HepG2 (cell line): Measurements from ENCODE around the gene ZNF100. TPM values are rescaled to one million over a fixed set of nuclear protein-coding genes. Genes with fewer than 3 reads are reported as not detected.

Source experiments
- ATAC-seq: fragments of 200-7000 bp; cut with Tn5 transposase; 3 replicates; pipeline ENCODE4 v1.9.1; 2020; ENCODE audit warnings: mild to moderate bottlenecking, moderate library complexity
- BruUV-seq: library from RNA; stranded (reverse); fragments of 400-500 nt; replicated peaks from 2 replicates; lab custom pipeline; 2021; lab: Mats Ljungman, UMichigan
- CTCF ChIA-PET: fragments of 300-600 bp; formaldehyde crosslinking; extraction: SDS; loops from one replicate; lab custom pipeline; 2021; ENCODE audit warnings: low total read pairs, inconsistent platforms, low intra/inter-chr PET ratio; lab: Yijun Ruan, JAX
- POLR2A ChIA-PET: fragments of 350-600 bp; sonication (Branson Sonifier 250); formaldehyde crosslinking; loops from one replicate; lab custom pipeline; 2020; ENCODE audit warnings: antibody characterized with exemption, inconsistent platforms; lab: Yijun Ruan, JAX
- DNase-seq: peaks from one replicate; pipeline ENCODE4 v3.0.0-alpha.2; 2015; ENCODE audit warnings: low spot score
- FAIRE-seq: peaks from 3 replicates; lab custom pipeline; 2011; peaks lifted over from hg19 to GRCh38; lab: Jason Lieb, UNC
- H2AFZ ChIP-seq: one replicate; pipeline ENCODE4 v1.6.1; 2011; ENCODE audit warnings: low read length, inconsistent platforms
- H3K27ac ChIP-seq: fragments of 300-600 bp; 3 replicates; pipeline ENCODE4 v1.8.0; 2011; ENCODE audit warnings: mixed run types, mild to moderate bottlenecking, mixed read lengths, low read length, inconsistent platforms; ENCODE audit not compliant: insufficient read depth; ENCODE audit errors: extremely low read length
- H3K27me3 ChIP-seq, 2 experiments: fragments of 200-600 bp in 1 of 2; 2 replicates in 1 of 2; 3 replicates in 1 of 2; pipeline versions ENCODE4 v1.6.0 to v1.8.0; 2011; ENCODE audit warnings: low read length in 2 of 2, mild to moderate bottlenecking in 2 of 2, moderate library complexity in 2 of 2, inconsistent platforms in 1 of 2; ENCODE audit not compliant: insufficient read depth in 2 of 2, control insufficient read depth in 1 of 2
- H3K36me3 ChIP-seq, 2 experiments: fragments of 200-600 bp in 1 of 2; replicated peaks in 1 of 2; 2 replicates in 1 of 2; 3 replicates in 1 of 2; pipeline versions ENCODE4 v1.5.1 to v1.8.0; 2011; ENCODE audit warnings: low read length in 2 of 2, inconsistent platforms in 1 of 2; ENCODE audit not compliant: insufficient read depth in 2 of 2, control insufficient read depth in 1 of 2
- H3K4me1 ChIP-seq: 2 replicates; pipeline ENCODE4 v1.5.1; 2012; ENCODE audit warnings: low read length, inconsistent platforms; ENCODE audit not compliant: insufficient read depth
- H3K4me2 ChIP-seq: 2 replicates; pipeline ENCODE4 v1.6.0; 2011; ENCODE audit warnings: low read depth, low read length, inconsistent platforms
- H3K4me3 ChIP-seq, 3 experiments: fragments of 200-600 bp in 1 of 3; sonication (generic), shearing (Covaris generic) in 1 of 3; replicated peaks in 1 of 3; 2 replicates each; pipeline ENCODE4 v1.5.1; 2011 to 2016; ENCODE audit warnings: low read length in 3 of 3, inconsistent platforms in 2 of 3, low read depth in 2 of 3, mild to moderate bottlenecking in 2 of 3, control low read depth in 1 of 3, mixed read lengths in 1 of 3; ENCODE audit not compliant: insufficient read depth in 1 of 3
- H3K79me2 ChIP-seq: one replicate; pipeline ENCODE4 v1.6.1; 2011; ENCODE audit warnings: low read length, inconsistent platforms; ENCODE audit not compliant: insufficient read depth
- H3K9ac ChIP-seq: 2 replicates; pipeline ENCODE4 v1.6.0; 2011; ENCODE audit warnings: mild to moderate bottlenecking, low read depth, low read length, inconsistent platforms; ENCODE audit not compliant: insufficient read depth
- H3K9me3 ChIP-seq: 2 replicates; pipeline ENCODE4 v1.5.1; 2012; ENCODE audit warnings: mild to moderate bottlenecking, low read length
- H4K20me1 ChIP-seq: 2 replicates; pipeline ENCODE4 v1.6.0; 2011; ENCODE audit warnings: inconsistent platforms, mild to moderate bottlenecking, low read length, moderate library complexity; ENCODE audit not compliant: insufficient read depth
- IRF1 ChIP-seq: sonication (generic); formaldehyde crosslinking; IDR thresholded peaks from 2 replicates; pipeline ENCODE4 v1.4.0; 2020; ENCODE audit warnings: low read depth, mild to moderate bottlenecking, missing genetic modification reagents
- PPARG ChIP-seq: conservative IDR thresholded peaks from 2 replicates; pipeline ENCODE4 v1.6.1; 2016; ENCODE audit warnings: missing biosample characterization, missing genetic modification reagents
- PRPF4 ChIP-seq: fragments of 200-400 bp; formaldehyde crosslinking; IDR thresholded peaks from 2 replicates; pipeline ENCODE4 v1.6.1; 2016; ENCODE audit warnings: low read length, low read depth; ENCODE audit not compliant: poor library complexity, severe bottlenecking
- SKI ChIP-seq: fragments of 450-650 bp; IDR thresholded peaks from one replicate; pipeline ENCODE4 v1.6.1; 2018; ENCODE audit warnings: mild to moderate bottlenecking; ENCODE audit not compliant: partially characterized antibody
- YEATS4 ChIP-seq: sonication (generic); formaldehyde crosslinking; IDR thresholded peaks from 2 replicates; pipeline ENCODE4 v1.4.0; 2020; ENCODE audit warnings: missing genetic modification reagents, borderline replicate concordance
- ZBTB20 ChIP-seq: sonication (generic); formaldehyde crosslinking; IDR thresholded peaks from 2 replicates; pipeline ENCODE4 v1.8.1; 2023; ENCODE audit warnings: missing genetic modification reagents, low read depth, mild to moderate bottlenecking, borderline replicate concordance
- ZFP37 ChIP-seq: sonication (generic); formaldehyde crosslinking; IDR thresholded peaks from 2 replicates; pipeline ENCODE4 v1.4.0; 2020; ENCODE audit warnings: missing genetic modification reagents, borderline replicate concordance
- ZNF687 ChIP-seq: sonication (generic); formaldehyde crosslinking; IDR thresholded peaks from 2 replicates; pipeline ENCODE4 v1.5.1; 2020; ENCODE audit warnings: mild to moderate bottlenecking, missing genetic modification reagents, moderate library complexity
- WGBS: methylation state at CpG from one replicate; pipeline ENCODE4 v1.1.6; 2017; ENCODE audit warnings: low lambda C conversion rate; 5-methylcytosine and 5-hydroxymethylcytosine counted together
- in situ Hi-C: cut with HindIII; loops from 2 replicates; pipeline ENCODE4 v1.10.0; 2017; ENCODE audit warnings: low pct_unique_long_range_greater_than_20kb; ENCODE audit not compliant: extremely low pct_ligation_motif_present
- intact Hi-C: fragments of 100-400 bp; cut with micrococcal nuclease; formaldehyde crosslinking; loops from one replicate; pipeline ENCODE4 v1.10.0; 2022; ENCODE audit not compliant: unreplicated experiment
- polyA plus RNA-seq, 8 experiments: library from polyadenylated mRNA; depleted of rRNA in 3 of 8; stranded (reverse) in 7 of 8; unstranded in 1 of 8; fragments of >200 nt; fragmentation: Illumina TruSeq in 4 of 8; extraction: Trizol in 4 of 8; gene quantifications; 2 replicates each; pipeline versions ENCODE4 v1.2.1 to v1.2.3, GENCODE V29; 2011 to 2016; ENCODE audit warnings: low read depth in 4 of 8, missing spikeins in 1 of 8, mixed read lengths in 1 of 8; ENCODE audit not compliant: insufficient read depth in 1 of 8
- total RNA-seq, 5 experiments: library from RNA; depleted of rRNA; stranded (reverse); fragments of >200 nt; fragmentation: Illumina TruSeq; extraction: Trizol; gene quantifications; 2 replicates each; pipeline ENCODE4 v1.2.3, GENCODE V29; 2016; ENCODE audit warnings: low read depth in 1 of 5

ZNF100 gene
- total and polyA plus RNA-seq, 2 of the 13 experiments (the other 11 are each of a cell fraction or from before 2014, with no cell fraction given): 2.5 to 11.4 TPM

DNA sequence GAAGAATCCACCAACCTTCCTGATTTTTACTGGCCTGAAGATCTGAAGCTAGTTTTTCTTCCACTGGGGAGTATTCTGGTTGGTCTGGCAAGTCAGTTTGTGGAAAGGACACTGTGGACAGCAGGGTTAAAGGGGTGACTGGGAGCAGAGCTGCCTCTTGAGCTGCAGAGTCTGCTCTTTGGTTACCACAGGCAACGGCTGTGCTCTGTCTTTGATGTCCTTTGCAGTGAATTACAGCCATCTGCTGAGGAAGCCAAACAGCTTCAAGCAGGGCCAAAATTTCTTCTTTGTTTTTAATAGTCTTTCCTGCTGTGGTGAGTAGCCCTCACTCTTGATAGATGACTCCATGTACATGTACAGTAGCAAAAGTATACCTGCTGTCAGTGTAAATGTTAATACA, 75.7 kb downstream of the ZNF100 start:
- FAIRE-seq: no peak
- no peak for ATAC-seq
- H3K36me3 ChIP-seq: no peaks in the 10 kb centered on the region
- no peaks in the 10 kb centered on the region for H4K20me1 ChIP-seq
- TF ChIP-seq ZFP37 (CRISPR knock-in tag) (no peak), PRPF4 (no peak), IRF1 (no peak), PPARG (CRISPR knock-in tag) (no peak)
- TF ChIP-seq, all 625 proteins: peak for 0
- POLR2A ChIA-PET: no interaction called here
- CTCF ChIA-PET: no interaction called here
- intact Hi-C loops (no loop called here), in situ Hi-C loops (no loop called here)
- no TSS peak for BruUV-seq
- H3K79me2 ChIP-seq: no peaks in the 10 kb centered on the region
- H3K4me2 ChIP-seq: no peak overlapping the region
- DNase-seq: no peak
- WGBS: 17% methylated on average over 1 of the region's 1 CpG
- H3K9ac ChIP-seq: no peak overlapping the region
- H3K27me3 ChIP-seq: no peaks in the 10 kb centered on the region
- H3K4me3 ChIP-seq: no peak overlapping the region
- peaks cover 94% of the 10 kb centered on the region for H3K9me3 ChIP-seq
- H2AFZ ChIP-seq: no peak overlapping the region
- no peak overlapping the region for H3K27ac ChIP-seq
- no peaks in the 10 kb centered on the region for H3K4me1 ChIP-seq

DNA sequence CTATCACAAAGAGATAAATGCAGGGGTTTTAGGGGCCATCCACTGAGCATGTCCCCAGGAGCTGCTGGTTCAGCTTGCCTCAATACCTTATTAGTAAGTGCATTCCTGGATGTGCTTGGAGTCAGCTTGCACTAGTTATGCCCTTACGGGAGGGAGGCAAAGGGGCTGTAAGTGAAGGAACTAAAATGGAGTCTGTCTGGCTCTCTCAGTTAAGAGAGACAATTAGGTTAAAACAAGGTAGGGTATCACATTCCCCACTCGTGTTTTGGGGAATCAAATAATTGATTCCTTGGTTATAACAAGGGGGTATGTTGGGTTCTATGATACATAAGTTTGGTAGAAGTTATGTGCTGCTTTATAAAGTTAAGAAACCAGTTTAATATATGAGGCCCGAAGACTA, 78.9 kb downstream of the ZNF100 start:
- peaks cover 94% of the 10 kb centered on the region for H3K9me3 ChIP-seq
- no peaks in the 10 kb centered on the region for H3K79me2 ChIP-seq
- 6% methylated on average over 3 of the region's 3 CpGs for WGBS
- H3K27me3 ChIP-seq: no peaks in the 10 kb centered on the region
- no peak overlapping the region for H3K4me2 ChIP-seq
- in situ Hi-C loops: no loop called here
- BruUV-seq: no TSS peak
- no peaks in the 10 kb centered on the region for H3K36me3 ChIP-seq
- ATAC-seq: no peak
- H4K20me1 ChIP-seq: no peaks in the 10 kb centered on the region
- POLR2A ChIA-PET: no interaction called here
- H3K9ac ChIP-seq: no peak overlapping the region
- intact Hi-C loops: no loop called here
- DNase-seq: no peak
- FAIRE-seq: no peak
- H3K4me3 ChIP-seq: no peak overlapping the region
- H3K27ac ChIP-seq: no peak overlapping the region
- CTCF ChIA-PET: no interaction called here
- no peak overlapping the region for H2AFZ ChIP-seq
- H3K4me1 ChIP-seq: no peaks in the 10 kb centered on the region
- TF ChIP-seq ZNF687 (CRISPR knock-in tag): no peak
- TF ChIP-seq SKI: no peak
- TF ChIP-seq YEATS4: no peak
- TF ChIP-seq ZBTB20: no peak
